Germinal center (tissue), 1 donor: ENCODE measurements around the gene SHLD1.

Experiments
- DNase-seq: peaks from one replicate; pipeline ENCODE4 v3.0.0; 2012; ENCODE audit warnings: mixed read lengths, low spot score

SHLD1 gene

DNA sequence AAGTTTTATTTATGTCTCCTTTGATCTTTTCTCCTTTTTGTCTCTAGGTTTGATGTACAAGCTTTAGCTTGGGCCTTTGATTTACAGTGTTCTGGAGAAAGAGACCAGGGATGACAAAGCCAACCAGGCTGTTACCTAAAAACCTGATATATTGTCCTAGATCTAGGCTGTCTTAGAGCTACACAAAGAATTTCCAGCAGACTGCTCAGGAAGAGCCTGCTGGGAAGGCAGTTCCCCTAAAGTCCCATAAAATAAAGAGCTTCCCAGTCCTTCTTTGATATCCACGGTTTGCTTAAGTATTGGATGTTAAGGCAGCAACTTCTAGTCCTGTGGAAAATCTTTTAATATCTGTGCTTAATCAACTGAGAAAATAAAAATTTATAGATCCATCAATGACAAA is 70.5 kb downstream of the SHLD1 start:
- DNase-seq, result no peak

DNA sequence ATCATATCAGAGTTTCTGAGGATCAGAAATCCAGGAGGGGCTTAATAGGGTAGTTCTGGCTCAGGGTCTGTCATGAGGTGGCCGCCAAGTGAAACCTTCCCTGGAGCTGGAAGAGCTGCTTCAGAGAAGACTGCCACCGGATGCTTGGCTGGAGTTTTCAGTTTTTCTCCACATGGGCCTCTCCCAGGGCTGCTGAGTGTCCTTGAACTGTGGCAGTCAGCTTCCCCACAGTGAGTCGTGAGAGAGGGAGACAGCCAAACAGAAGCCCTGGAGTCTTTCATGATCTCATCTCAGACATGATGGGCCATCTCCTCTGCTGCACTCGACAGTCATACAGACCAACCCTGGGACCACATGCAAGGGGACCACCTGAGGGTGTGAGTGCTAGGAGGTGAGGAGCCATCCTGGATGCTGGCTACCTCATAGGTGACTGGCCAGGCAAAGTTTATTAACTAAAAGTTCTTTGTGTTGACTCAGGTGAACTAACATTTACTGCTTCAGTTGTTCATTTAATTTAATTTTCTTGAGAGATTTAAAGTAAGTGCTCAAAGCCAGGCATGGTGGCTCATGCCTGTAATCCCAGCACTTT is 71.5 kb downstream of the SHLD1 start:
- no peak for DNase-seq

DNA sequence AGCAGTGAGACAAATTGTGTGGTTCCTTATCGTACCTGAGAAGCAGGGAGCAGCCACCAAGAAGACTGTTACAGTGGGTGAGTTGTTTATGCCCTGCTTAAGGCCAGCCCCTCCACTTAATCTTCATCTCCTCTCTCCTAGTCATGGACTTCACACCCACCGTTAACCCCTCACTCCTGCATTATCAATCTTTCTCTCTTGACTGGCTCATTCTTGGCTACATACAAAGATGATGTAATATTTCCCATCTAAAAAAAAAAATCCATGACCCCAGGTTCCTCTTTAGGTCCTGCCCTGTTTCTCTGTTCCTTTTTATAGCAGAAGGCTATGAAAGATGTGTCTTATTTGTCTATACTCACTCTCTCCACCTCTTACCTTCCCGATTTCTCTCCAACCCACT is 72.4 kb downstream of the SHLD1 start:
- DNase-seq, result no peak

DNA sequence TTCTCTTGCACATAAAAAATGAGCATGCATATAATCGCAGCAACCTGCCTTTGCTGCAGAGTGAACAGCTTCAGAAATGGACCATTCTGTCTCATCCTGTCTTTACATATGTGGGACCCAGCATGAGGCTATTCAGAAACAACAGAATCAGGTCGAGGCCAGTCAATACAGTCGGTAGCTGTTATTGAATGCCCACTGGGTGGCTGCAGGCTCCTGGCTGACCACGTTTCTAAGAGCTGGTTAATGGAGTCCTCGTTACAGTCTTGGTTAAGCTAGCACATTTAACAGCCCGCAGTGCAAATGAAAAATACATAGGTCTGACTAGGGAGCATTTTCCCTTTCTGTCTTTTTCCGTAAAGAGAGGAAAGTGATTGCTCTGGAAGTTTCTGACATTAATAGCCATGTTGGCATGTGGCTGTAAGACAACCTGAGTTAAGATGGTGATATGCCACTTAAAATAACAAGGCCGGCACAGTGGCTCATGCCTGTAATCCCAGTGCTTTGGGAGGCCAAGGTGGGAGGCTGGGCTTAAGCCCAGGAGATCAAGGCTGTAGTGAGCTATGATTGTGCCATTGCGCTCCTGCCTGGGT is 75.0 kb downstream of the SHLD1 start:
- no peak for DNase-seq

DNA sequence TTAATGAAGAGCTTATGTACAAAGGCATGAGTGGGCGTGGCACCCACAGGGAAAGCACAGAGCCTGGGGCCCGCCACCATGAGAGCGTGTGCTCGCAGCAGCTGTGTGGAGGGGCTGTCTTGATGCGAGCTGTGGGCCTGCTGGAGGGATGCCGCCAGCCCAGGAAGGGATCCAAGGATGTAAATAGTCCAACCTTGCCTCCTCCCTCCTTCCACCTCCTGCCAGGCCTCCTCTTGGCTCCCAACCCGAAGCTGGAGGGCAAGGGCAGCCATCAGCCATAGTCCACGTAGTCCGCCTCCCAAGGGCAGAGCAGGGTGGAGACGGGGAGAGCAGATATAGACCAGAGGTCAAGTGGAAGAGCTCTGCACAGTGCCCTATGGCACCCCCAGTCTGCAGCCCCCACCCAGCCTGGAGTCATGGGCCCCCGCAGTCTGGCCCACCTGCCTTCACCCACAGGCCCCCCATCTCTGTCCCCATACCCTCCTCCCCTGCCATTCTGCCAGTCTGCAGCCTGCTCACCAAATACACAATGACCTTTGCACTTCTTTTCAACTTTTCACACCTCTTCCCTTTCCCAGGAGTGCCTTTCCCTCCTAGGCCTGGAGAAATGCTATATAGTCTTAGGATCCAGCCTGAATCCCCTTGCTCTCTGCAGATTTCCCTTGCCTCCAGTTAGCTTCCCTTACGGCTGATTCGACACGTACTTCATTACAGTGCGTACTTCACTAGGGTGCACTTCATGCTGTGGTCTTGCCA is 77.1 kb downstream of the SHLD1 start:
- no peak for DNase-seq

DNA sequence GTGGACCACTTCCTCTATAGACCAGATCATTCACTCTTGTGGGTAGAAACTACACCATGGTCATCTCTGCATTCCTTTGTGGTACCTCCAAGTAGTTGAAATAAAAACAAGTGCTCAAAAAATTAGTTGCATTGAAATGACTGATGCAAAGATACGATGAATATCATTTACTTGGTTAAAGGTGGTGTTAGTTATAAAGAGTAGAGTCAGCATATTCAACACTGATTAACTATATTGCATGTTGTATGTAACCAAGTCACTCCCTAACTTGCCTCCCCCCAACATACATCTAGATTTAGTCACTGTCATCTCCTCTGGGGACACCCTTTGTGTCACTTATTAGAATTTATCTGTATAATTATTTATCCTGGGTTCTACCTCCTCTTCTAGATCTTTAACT is 77.7 kb downstream of the SHLD1 start:
- DNase-seq, result no peak

DNA sequence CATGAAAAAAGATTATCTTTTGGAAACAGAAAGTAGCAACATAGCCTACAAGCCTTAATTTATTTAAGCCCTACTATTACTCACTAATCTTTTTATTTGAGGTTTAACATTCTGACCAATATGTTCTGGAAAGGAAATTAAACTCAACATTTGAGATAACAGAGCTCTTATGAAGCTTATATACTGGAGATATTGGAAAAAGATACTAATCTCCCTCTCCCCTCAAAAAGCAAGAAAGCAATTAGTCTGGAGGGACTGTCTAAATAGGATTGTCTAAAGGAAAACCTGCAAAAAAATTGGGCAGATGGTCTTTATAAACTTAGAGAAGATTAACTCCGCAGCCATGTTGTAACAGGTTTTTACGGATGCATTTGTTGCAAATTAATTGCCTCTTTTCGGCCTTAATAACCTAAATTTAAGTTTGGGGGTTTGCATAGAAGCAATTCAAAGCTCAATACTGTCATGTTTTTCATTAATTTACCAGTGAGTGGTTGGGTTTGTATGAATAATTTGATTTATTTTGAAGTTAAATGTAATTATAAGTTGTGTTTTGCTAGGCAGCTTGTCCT is 79.1 kb downstream of the SHLD1 start:
- no peak for DNase-seq

DNA sequence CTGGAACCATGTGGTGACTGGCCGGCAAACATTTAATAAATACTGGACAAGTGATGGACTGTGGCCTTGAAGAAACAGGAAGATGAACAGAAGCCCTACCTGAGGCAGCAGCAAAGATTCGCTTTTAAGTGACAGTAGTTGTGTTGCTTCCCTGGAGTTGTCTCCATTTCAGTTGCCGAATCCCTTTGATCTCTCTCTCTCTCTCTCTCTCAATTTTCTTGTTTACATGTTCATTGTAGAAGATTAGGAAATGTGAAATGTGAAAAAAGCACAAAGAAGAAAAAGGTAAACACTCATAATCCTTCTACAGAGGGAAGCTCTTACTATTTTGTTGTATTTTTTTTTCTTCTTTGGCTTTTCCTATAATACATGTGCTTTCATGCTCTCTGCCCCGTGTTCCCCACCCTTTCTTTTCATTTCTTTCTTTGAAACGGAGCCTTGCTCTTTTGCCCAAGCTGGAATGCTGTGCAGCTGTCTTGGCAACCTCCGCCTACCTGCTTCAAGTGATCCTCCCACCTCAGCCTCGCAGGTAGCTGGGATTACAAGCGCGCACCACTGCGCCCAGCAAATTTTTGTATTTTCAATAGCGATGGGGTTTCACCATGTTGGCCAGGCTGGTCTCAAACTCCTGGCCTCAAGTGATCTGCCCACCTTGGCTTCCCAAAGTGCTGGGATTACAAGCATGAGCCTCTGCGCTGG is 81.5 kb downstream of the SHLD1 start:
- DNase-seq, result no peak

DNA sequence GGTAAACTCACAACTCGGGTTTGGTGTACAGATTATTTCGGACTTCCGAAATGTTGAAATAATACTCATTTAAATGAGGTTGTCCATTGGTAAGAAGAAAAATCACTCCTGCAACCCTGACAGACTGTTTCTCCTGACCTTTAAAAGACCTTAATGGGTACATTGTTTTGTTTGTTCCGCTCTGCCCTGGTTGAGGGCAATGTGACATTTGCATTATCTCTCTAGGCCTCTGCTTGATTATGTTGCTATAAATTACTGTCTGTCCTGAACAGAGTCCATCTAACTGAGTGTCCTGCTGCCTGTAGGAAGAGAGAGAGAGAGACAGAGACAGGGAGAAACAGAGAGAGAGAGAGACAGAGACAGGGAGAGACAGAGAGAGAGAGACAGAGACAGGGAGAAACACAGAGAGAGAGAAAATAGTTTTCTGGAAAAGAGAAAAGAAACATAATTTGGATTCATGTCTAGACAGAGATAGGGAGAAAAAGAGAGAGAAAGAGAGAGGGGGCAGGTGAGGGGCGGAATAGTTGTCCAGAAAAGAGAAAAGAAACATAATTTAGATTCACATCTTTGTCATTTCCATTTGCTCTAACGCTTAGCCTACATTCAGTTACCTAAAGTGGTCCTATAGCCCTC is 83.2 kb downstream of the SHLD1 start:
- no peak for DNase-seq

DNA sequence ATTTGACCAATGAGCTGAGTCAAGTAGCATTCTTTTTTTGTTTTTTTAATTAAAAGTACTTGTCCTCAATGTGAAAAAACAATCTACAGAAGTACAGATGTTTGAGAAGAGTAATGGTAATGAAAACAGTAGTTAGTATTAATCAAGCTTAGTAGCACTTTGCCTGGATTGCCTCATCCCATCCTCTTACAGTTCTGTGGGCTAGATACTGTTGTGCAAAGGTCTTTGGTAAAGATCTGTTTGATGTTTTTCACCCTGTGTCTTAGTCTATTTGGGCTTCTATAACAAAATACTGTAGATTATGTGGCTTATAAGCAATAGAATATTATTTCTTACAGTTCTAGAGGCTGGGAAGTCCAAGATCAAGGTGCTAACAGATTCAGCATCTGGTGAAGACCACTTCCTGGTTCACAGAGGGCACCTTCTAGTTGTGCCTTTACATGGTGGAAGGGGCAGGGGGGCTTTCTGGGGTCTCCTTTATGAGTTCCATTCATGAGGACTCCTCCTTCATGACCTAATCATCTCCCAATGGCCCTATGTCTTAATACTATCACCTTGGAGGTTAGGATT is 84.3 kb downstream of the SHLD1 start:
- DNase-seq, result no peak

DNA sequence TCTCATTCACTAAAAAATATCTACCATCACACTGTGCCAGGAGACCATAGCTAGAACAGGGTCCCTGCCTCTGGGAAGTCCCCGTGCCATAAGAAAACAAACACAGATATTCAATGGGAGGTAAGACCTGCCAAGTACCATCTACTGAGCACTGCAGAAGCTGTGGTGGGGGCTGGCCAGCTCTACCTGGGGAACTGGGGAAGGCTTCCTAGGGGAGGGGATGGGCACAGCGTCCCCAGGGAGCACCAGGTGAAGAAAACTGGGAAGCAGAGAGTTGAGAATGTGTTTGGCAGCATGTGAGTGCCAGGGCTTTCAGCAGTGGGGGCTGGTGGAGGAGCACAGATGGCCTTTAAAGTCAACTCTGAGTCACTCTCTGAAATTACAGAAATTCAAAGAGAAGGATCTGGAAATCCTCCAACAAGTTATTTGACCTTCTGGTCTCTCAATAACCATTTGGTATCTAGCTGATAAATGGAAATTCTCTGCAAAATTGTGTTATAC is 85.2 kb downstream of the SHLD1 start:
- DNase-seq, result no peak

DNA sequence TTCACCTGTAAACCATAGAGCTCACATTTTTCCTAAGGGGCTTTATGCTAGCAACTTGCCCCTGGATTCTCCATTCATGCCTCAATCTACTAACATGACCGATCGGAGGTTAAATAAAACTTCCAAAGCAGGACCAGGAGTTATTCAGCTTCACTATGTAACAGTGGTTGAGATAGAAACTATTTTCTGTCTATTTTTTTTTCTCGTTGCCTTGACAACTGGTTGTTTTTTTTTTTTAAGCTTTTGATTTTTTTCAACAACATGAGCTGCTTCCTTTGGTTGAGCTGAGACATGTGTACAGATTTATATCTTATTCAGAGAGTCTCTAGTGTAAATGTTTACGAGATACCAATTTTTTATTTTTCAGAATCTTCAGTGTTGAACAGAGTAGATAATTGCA is 85.7 kb downstream of the SHLD1 start:
- no peak for DNase-seq

DNA sequence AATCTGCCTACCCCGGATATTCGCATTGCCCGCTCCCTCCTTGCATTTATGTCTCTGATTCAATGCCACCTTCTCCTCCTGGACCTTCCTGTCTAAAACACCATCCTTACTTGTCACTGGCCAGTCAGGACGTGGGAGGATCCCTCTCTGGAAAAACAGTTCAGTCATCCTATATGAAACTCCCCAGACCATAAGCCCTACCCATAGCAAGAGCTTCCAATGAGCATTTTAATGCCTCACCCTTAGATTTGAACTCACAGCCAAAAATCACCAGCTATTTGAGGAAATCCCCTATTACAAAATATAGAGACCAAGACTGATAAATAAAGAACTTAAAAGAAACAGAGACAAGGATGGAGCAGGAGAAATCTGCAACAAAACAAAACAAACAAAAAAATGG is 86.4 kb downstream of the SHLD1 start:
- no peak for DNase-seq

DNA sequence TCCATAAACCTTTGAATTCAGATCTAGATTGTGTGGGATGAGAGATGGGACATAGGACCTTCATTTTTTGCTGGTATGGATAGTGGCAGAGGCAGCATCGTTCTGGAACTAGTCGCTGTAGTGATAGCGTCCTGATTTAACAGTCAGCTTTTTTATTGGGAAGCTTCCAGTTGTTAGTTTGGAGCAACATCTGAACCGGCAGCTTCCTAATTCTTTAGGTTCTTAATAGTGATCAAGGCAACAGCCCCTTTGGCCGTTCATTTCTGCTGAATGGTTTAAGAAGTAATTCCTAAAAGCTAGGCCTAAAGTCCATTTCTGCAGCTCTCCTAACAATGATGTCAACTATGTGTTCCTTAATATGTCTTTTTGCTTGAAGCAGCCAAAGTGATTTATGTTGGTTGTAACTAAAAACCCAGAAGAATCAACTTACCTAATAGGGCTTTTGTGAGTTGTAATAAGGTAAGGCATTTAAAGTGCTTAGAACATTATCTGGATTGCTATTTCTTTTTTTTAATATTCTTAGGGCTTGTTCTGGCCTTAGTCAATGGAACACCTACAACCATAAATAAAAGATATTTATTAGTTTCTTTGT is 90.3 kb downstream of the SHLD1 start:
- no peak for DNase-seq

DNA sequence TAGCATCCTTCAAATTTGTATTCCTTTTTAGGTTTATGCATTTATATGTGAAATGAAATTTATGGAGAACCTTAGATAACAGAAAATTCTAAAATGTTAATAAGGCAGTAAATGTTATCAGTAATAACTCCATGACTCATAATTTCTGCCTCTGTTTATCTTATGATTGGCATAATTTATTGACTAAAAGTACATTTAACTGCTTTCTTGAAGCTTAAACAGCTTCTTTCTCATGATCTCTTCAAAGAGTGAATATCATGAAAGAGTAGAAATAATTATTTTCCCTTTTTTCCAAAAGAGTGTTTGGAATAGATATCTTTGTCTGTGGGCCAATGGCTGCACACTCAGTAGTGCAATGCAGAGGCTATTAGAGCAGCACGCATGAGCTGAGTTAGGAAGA is 91.3 kb downstream of the SHLD1 start:
- DNase-seq, result no peak

DNA sequence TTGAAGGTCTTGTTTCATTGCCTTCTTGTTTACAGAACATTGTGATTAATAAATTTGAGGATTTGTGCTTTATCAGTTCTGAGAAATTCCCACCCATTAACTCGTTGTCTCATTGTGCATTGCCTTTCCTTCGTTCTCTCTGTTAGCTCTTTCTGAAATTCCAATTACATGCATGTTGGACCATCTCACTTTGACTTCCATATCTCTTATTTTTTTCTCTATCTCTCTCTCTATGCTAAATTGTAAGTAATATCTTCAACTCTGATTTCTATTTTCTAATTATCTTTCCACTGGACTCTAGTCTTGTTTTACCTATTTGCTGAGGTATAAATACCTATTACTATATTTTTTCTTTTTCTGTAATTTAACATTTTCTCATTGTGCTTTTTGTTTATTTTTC is 92.3 kb downstream of the SHLD1 start:
- no peak for DNase-seq

DNA sequence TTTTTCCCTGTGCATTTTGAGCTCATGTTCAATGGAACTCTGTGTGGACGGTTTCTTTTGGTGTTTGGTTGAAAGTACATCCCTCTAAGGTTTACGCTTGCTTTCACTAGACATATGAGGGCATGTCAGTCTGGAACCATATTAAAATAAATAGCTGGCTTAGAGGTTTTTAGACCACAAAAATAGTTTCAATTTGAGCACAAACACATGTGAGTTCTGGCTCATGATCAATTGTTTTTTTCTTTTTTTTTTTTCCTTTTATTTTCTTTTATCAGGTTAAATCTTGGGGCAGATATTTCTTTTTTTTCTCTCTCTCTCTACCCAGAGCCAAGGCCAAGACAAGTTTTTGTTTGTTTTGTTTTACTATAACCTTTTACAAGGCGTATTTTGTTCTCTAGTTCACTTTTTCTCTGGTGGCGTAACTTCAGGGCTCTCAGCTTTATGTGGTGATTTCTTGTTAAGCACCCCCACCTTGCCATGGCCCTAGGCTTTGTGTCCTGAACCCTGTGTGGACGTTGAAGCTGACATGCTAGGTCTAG is 92.9 kb downstream of the SHLD1 start:
- no peak for DNase-seq

DNA sequence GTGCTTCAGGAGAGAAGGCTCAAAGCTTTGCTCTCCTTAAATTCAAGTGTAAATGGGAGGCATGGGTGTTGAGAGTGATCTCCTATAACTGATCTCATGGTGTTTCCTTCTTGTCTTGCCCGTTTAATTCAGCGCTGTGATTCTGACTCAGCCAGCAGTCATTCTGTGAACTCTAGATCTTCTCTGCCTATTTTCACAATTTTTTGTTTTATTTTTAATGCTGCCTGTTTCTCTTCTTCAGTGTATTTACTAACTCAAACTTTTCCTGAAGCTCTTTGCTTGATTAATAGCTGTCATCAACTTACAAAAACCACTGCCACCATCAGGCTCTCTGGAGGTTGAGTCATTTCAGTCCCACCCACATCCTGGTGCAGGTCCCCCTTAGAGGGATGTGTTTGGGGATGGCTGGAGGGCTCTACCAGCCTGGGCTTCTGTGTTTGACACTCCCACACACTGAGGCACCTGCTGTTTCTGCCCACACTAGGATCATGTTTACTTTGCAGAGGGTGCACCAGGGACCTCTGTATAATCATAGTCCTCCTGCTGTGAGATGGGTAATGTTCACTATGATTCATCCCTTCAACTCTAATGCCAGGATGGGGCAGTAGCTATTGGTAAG is 94.0 kb downstream of the SHLD1 start:
- DNase-seq, result no peak

DNA sequence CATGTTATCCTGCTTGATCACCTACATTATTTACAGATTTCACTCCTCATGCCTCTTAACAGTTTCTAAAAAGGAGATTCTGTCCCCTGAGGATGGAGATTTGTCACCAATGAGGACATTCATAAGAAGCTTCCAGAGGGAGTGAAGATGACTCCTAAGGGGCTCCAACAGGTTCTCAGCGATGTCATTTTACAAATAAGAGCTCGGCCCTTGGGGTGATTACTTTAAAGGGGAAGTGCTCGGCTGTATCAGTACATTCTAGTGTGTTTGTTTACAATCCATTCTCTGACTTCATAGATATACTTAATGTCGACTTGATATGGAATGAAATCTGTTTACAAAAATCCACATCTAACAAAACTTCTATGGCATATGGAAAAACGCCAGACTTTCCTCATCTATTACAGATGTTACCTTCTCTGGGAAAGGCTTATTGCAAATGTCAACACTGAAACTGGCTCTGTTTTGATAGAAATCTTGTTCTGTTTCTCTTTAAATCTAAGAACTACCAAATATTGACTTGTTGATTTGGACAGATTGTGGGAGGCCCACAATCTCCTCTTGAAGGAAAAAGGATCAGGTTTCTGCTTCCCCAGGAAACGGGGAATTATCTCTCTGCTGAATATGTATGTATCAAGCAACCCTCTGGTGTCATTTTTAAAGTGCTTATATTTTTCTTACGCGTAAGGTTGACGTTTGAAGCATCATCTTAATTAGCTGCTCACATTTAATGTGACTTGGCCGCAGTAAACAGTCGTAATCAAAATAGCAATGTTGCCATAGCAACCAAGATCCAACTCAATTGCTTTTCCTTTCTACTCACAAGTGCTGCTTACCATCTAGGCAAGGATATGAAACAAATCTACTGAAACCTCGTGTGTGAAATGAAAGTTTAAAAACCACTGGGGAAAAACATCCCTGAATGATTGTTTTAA is 95.7 kb downstream of the SHLD1 start:
- DNase-seq, result no peak
